SKM-1 (cell line): ENCODE results near the gene DIP2A.
"Not testable (repeated sequence)": the region's sequence is repeated elsewhere in the genome, so short reads cannot be mapped to it uniquely, and the experiment has no call there.

Experiments used
- DNase-seq: peaks from one replicate; lab custom pipeline; 2025; ENCODE audit not compliant: unreplicated experiment; lab: John Stamatoyannopoulos, UW

The DIP2A gene

GRCh38 chr21:46424621-46425020, 34.1 kb upstream of the DIP2A start:
- no peak for DNase-seq

- no peak for DNase-seq
Observed at GRCh38 chr21:46425041-46425440, 33.6 kb upstream of the DIP2A start.

GRCh38 chr21:46425571-46425970, 33.1 kb upstream of the DIP2A start:
- DNase-seq, result no peak

- no peak for DNase-seq
Observed at GRCh38 chr21:46426313-46427046, 32.2 kb upstream of the DIP2A start.

GRCh38 chr21:46427516-46427915, 31.2 kb upstream of the DIP2A start:
- DNase-seq, result no peak

DNA sequence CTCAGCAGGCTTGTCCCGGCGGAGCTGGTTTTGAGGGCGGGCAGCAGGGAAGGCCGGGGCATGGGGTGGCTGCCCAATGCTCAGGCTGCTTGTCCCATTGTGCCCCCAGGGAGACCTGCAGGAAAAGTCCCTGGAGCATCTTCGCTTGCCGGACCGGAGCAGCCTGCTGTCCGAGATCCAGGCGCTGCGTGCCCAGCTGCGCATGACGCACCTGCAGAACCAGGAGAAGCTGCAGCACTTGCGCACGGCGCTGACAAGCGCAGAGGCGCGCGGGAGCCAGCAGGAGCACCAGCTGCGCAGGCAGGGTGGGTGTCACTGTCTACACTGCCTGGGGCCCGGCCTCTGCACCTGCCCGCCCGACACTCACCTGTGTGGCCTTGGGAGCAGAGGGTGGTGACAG, 30.4 kb upstream of the DIP2A start:
- no peak for DNase-seq

GRCh38 chr21:46428987-46429710, 29.5 kb upstream of the DIP2A start:
- no peak for DNase-seq

DNA sequence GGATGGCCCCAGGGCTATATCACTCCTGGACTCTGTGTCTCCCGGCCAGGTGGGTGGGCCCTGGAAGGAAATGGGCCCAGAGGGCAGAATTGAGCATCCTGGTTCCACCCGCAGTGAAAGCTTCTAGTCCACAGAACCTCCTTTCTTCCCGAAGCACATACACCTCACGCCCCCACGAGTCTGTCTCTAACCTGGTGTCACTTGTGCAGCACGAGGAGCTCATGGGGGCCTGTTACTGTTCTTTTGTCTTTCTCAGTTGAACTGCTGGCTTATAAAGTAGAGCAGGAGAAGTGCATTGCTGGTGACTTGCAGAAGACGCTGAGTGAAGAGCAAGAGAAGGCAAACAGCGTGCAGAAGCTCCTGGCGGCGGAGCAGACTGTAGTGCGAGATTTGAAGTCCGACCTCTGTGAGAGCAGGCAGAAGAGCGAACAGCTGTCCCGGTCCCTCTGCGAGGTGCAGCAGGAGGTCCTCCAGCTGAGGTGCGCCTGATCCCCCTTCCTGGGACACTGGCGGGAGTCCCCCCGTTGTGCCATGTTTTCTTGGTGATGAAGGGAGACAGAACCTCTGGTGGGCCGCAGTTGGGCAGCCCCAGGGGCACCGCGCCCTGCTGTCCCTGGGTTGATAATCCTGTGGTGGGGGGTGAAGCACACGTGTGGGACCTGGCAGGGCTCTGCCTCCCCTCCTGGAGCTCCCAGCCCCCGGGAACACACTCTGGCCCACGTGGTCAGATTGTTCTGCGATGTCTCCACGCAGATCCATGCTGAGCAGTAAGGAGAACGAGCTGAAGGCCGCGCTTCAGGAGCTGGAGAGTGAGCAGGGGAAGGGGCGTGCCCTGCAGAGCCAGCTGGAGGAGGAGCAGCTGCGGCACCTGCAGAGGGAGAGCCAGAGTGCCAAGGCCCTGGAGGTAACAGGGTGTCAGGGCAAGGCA, 28.7 kb upstream of the DIP2A start:
- no peak for DNase-seq

GRCh38 chr21:46431448-46431847, 27.2 kb upstream of the DIP2A start:
- no peak for DNase-seq

- DNase-seq, result no peak
Observed at GRCh38 chr21:46431884-46432488, 26.7 kb upstream of the DIP2A start.

GRCh38 chr21:46433116-46433515, 25.6 kb upstream of the DIP2A start:
- not testable (repeated sequence) for DNase-seq

DNA sequence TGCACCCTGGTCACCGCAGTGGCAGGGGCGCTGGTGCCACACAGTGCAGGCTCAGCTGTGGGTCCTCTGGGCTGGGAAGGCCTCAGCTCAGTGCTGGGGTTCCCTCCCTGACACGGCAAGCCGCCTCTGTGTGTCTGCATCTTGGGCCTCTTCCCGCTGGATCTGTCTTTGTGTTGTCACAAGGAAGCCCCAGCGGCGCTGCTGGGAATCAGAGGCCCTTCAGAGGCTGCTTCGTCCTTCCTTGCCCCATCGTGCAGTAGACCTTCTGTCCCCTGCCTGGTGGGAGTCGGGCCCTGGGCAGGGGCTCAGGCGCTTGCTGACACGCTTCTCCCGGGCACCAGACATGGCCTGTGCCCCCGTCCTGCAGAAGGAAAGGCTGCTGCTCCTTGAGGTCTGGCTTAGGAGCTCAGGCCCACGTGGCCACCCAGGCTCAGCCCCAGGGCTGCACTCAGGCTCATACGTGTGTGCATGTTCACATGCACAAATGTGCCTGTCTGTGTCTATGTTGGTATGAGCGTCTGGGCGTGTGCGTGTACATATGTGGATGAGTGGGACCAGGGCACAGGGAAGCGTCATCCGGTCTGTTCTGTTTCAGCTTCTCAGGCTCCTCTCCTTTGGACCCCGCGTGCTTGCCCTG, 24.3 kb upstream of the DIP2A start:
- no peak for DNase-seq

DNA sequence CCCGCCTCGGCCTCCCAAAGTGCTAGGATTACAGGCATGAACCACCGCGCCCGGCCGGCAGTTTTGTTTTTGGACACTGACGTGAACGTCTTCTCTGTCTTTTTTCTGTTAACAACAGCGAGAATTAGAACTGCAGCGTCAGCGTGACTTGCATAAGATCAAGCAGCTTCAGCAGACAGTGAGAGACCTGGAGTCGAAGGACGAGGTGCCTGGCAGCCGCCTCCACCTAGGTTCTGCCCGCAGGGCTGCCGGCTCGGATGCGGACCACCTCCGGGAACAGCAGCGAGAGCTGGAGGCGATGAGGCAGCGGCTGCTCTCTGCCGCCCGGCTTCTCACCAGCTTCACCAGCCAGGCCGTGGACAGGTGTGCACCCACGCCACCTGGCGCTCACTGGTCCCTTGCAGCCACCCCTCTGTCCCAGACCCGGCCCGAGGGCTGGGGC, 22.9 kb upstream of the DIP2A start:
- DNase-seq, result no peak

DNA sequence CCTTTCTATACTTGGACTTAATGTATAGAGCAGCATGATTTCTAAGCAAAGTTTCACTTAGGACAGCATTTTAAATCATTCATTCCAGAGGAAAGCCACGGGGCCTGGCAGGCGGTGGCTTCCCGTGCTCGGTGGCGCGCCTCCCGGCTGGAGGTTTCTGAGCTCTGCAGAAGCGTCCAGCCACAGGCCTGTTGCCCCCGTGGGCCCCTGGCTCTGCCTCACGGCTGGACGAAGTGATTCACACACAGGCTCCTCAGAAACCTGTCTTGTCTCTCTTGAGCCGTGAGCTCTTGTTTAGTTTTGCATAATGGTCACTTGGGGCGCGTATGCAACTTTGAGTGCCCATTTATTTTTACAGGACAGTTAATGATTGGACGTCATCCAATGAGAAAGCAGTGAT, 22.1 kb upstream of the DIP2A start:
- DNase-seq, result no peak

- DNase-seq, result no peak
Observed at GRCh38 chr21:46437096-46437498, 21.6 kb upstream of the DIP2A start.

GRCh38 chr21:46437511-46437910, 21.2 kb upstream of the DIP2A start:
- no peak for DNase-seq

- no peak for DNase-seq
Observed at GRCh38 chr21:46438241-46438640, 20.4 kb upstream of the DIP2A start.

DNA sequence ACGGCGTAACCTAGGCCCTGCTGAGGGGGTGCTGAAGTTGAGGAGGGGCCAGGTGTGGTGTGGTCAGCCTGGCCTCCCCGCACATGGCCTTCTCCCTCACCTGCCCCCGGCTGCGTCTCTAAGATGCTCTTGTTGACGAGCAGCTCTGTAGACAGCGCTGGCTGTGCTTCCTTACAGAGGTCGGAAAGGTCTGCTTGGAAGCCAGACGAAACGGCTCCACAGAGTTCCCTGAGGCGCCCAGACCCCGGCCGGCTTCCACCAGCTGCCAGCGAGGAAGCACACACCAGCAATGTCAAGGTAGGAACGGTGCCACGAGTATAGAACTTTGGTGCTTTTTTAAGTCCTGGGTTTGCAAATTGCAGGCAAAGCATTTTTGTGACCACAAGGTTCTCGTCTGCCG, 18.8 kb upstream of the DIP2A start:
- DNase-seq, result no peak

- DNase-seq, result no peak
Observed at GRCh38 chr21:46441331-46441730, 17.4 kb upstream of the DIP2A start.

GRCh38 chr21:46441961-46442498, 16.7 kb upstream of the DIP2A start:
- no peak for DNase-seq
